NT2/D1 (cell line): ENCODE results near the gene KIF2A.

Experiments
- DNase-seq: peaks from one replicate; pipeline ENCODE4 v3.0.0-alpha.2; 2011; ENCODE audit warnings: low read depth, low spot score
- H3K27me3 ChIP-seq: 2 replicates; pipeline ENCODE4 v1.6.0; 2011; ENCODE audit warnings: mild to moderate bottlenecking; ENCODE audit not compliant: insufficient read length, insufficient read depth
- H3K36me3 ChIP-seq: 2 replicates; pipeline ENCODE4 v1.6.1; 2011; ENCODE audit warnings: mild to moderate bottlenecking, low read length, mixed read lengths; ENCODE audit not compliant: insufficient read depth, insufficient read length
- H3K4me1 ChIP-seq: 2 replicates; pipeline ENCODE4 v1.5.1; 2011; ENCODE audit not compliant: insufficient read depth, insufficient read length
- H3K4me3 ChIP-seq: 2 replicates; pipeline ENCODE4 v1.5.1; 2011; ENCODE audit warnings: low read depth; ENCODE audit not compliant: insufficient read length
- H3K9ac ChIP-seq: 2 replicates; pipeline ENCODE4 v1.6.0; 2011; ENCODE audit warnings: low read depth; ENCODE audit not compliant: insufficient read length
- H3K9me3 ChIP-seq: 2 replicates; pipeline ENCODE4 v1.5.1; 2011; ENCODE audit warnings: mild to moderate bottlenecking, low read length; ENCODE audit not compliant: insufficient read depth
- SUZ12 ChIP-seq: IDR thresholded peaks from 2 replicates; pipeline ENCODE4 v1.6.1; 2011; ENCODE audit not compliant: insufficient read length, insufficient read depth; ENCODE audit errors: extremely low read depth
- YY1 ChIP-seq: IDR thresholded peaks from 2 replicates; pipeline ENCODE4 v1.6.1; 2011; ENCODE audit not compliant: insufficient read length, insufficient read depth
- ZNF274 ChIP-seq: IDR thresholded peaks from 2 replicates; pipeline ENCODE4 v1.6.1; 2011; ENCODE audit warnings: mild to moderate bottlenecking, low read depth, low read length

Gene KIF2A

GRCh38 chr5:62305715-62306322, at the start of gene KIF2A:
KIF2A (plus strand) TSS chr5:62306206; CDS start chr5:62306473, 267 bp downstream.
- no peak for TF ChIP-seq SUZ12
- TF ChIP-seq ZNF274 = no peak
- TF ChIP-seq YY1 = no peak
- H3K4me1 ChIP-seq = no peaks in the 10 kb centered on the region
- no peaks in the 10 kb centered on the region for H3K27me3 ChIP-seq
- no peaks in the 10 kb centered on the region for H3K9me3 ChIP-seq
- peak within 1 kb of the TSS; percentile 92 for H3K9ac ChIP-seq
- H3K4me3 ChIP-seq = peak within 1 kb of the TSS; percentile 66
- H3K36me3 ChIP-seq = peaks cover 12% of the 10 kb centered on the region
- peak; percentile 80 for DNase-seq

GRCh38 chr5:62257020-62257367, 49.0 kb upstream of the KIF2A start:
- no peak for DNase-seq
- Histone ChIP-seq H3K36me3 (no peaks in the 10 kb centered on the region), H3K4me3 (no peak overlapping the region), H3K9me3 (no peaks in the 10 kb centered on the region), H3K9ac (no peak overlapping the region), H3K4me1 (no peaks in the 10 kb centered on the region), H3K27me3 (no peaks in the 10 kb centered on the region)
- TF ChIP-seq SUZ12 (no peak), YY1 (no peak), ZNF274 (no peak)

- Histone ChIP-seq H3K9me3 (no peaks in the 10 kb centered on the region), H3K9ac (no peak overlapping the region), H3K4me1 (no peaks in the 10 kb centered on the region), H3K27me3 (no peaks in the 10 kb centered on the region), H3K36me3 (no peaks in the 10 kb centered on the region), H3K4me3 (no peak overlapping the region)
- no peak for TF ChIP-seq YY1
- TF ChIP-seq SUZ12 = no peak
- TF ChIP-seq ZNF274 = no peak
- DNase-seq = no peak
Observed at GRCh38 chr5:62258654-62259053, 47.4 kb upstream of the KIF2A start.

- TF ChIP-seq SUZ12 (no peak), ZNF274 (no peak), YY1 (no peak)
- Histone ChIP-seq H3K9ac (no peak overlapping the region), H3K27me3 (no peaks in the 10 kb centered on the region), H3K36me3 (no peaks in the 10 kb centered on the region), H3K4me3 (no peak overlapping the region), H3K9me3 (no peaks in the 10 kb centered on the region), H3K4me1 (no peaks in the 10 kb centered on the region)
- no peak for DNase-seq
Observed at GRCh38 chr5:62259699-62260250, 46.2 kb upstream of the KIF2A start.

- H3K9me3 ChIP-seq = no peaks in the 10 kb centered on the region
- no peak overlapping the region for H3K4me3 ChIP-seq
- H3K9ac ChIP-seq = no peak overlapping the region
- no peak for DNase-seq
- no peaks in the 10 kb centered on the region for H3K4me1 ChIP-seq
- H3K36me3 ChIP-seq = no peaks in the 10 kb centered on the region
- no peaks in the 10 kb centered on the region for H3K27me3 ChIP-seq
- TF ChIP-seq ZNF274 = no peak
- no peak for TF ChIP-seq SUZ12
- TF ChIP-seq YY1 = no peak
Observed at GRCh38 chr5:62260513-62260912, 45.5 kb upstream of the KIF2A start.

- DNase-seq = no peak
- TF ChIP-seq YY1 (no peak), ZNF274 (no peak)
- no peaks in the 10 kb centered on the region for H3K4me1 ChIP-seq
Observed at GRCh38 chr5:62263401-62263800, 42.6 kb upstream of the KIF2A start.

GRCh38 chr5:62265648-62266112, 40.3 kb upstream of the KIF2A start:
- Histone ChIP-seq H3K9ac (no peak overlapping the region), H3K9me3 (no peaks in the 10 kb centered on the region), H3K4me3 (no peak overlapping the region), H3K4me1 (no peaks in the 10 kb centered on the region), H3K27me3 (no peaks in the 10 kb centered on the region), H3K36me3 (no peaks in the 10 kb centered on the region)
- no peak for TF ChIP-seq ZNF274
- no peak for TF ChIP-seq SUZ12
- no peak for TF ChIP-seq YY1
- DNase-seq = no peak

More at GRCh38 chr5:62263401-62263800, 42.6 kb upstream of the KIF2A start:
- Histone ChIP-seq H3K36me3 (no peaks in the 10 kb centered on the region), H3K9ac (no peak overlapping the region), H3K4me3 (no peak overlapping the region), H3K9me3 (no peaks in the 10 kb centered on the region), H3K27me3 (no peaks in the 10 kb centered on the region)

- Histone ChIP-seq H3K4me3 (no peak overlapping the region), H3K36me3 (no peaks in the 10 kb centered on the region), H3K9me3 (no peaks in the 10 kb centered on the region), H3K27me3 (no peaks in the 10 kb centered on the region), H3K9ac (no peak overlapping the region), H3K4me1 (no peaks in the 10 kb centered on the region)
- TF ChIP-seq SUZ12 = no peak
- TF ChIP-seq YY1 = no peak
- TF ChIP-seq ZNF274 = no peak
- DNase-seq = no peak
Observed at GRCh38 chr5:62266573-62266972, 39.4 kb upstream of the KIF2A start.
